GM19023 (cell line): ENCODE data around the gene TCF12.
"Not testable (repeated sequence)": the region's sequence is repeated elsewhere in the genome, so short reads cannot be mapped to it uniquely, and the experiment has no call there.

Source experiments
- ATAC-seq: cut with Tn5 transposase; IDR thresholded peaks from one replicate; pipeline ENCODE4 v1.9.1; 2021; ENCODE audit warnings: mild to moderate bottlenecking, moderate library complexity; ENCODE audit not compliant: unreplicated experiment

TCF12 gene

DNA sequence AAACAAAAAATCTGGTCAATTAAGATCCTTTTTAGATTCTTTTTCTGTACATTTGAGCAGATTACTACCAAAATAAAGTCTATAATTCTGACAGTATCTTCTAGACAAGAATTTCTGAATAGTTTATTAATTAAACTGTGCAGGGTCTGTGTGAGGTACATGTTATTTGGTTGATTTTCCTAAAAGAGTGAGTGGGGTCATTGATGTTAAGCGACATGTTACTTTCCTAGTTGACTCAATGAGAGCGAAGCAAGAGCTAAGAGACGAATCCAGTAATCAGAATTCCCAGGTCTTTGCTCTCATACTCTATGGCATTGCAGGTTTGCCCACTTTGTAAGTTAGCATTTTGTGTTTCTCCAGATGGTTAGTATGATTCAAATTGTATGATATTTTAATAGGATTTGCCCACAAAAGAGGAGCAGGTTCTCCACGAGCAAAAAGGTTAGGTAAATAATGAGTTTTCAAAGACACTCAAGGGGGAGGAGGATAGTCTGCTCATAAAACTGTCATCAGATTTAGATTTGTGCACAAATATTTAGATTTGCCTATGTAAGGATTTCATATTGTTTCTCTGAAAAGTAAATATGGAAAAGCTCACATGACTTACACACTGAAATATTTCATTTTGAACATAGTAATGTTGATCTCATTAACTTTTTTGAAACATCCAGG lies 240.7 kb downstream of the TCF12 start:
- no peak for ATAC-seq

DNA sequence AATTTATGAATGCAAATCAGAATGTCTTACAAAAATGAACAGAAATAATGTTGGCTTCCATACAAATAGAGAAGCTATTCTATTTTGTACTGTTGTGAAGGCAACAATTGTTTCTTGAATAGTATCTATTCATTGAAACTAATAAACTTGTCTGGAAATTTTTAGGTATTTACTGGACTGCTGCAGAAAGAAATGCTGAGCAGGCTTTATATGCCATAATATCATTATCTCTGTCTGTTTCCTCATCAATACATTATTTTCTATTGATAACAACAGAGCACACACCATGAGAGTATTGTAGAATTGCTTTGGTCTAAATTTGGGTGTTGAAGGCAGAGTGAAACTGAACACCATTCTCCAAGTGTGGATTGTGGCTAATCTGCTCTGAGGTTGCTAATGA lies 241.3 kb downstream of the TCF12 start:
- no peak for ATAC-seq

- ATAC-seq, result no peak
Measured at GRCh38 chr15:57160823-57161560, 242.5 kb downstream of the TCF12 start.

DNA sequence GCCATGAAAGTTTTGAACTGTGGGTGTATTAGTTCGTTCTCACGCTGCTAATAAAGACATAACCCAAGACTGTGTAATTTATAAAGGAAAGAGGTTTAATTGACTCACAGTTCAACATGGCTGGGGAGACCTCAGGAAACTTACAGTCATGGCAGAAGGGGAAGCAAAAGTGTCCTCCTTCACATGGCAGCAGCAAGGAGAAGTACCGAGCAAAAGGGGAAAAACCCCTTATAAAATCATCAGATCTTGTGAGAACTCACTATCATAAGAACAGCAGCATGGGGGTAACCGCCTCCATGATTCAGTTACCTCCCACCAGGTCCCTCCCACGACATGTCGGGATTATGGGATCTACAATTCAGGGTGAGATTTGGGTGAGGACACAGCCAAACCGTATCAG lies 245.8 kb downstream of the TCF12 start:
- not testable (repeated sequence) for ATAC-seq

GRCh38 chr15:57165992-57166391 lies 247.5 kb downstream of the TCF12 start:
- no peak for ATAC-seq

DNA sequence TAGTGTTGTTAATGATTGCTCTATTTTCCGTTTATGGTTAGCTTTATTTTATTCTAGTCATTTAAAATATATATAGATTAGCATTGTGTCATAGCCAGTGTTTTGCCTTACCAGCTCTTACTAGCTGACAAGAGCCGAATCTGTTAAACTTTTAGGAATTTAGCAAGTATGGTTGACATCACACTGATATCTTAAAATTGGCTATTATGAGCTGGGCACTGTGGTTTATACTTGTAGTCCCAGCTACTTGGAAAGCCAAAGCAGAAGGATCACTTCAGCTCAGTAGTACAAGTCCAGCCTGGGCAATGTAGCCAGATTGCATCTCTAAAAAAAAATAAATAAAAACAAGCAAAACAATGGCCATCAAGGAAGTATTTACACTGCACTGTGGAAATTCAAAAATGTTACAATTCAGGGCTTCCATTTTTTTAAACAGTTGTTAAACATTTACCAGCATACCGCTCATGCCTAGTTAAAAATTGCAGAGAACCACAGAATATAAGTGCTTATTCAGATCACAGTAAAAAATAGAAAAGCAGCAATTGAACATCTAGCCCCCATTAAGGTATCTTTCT lies 249.5 kb downstream of the TCF12 start:
- no peak for ATAC-seq

GRCh38 chr15:57169643-57170042 lies 251.2 kb downstream of the TCF12 start:
- ATAC-seq, result no peak

DNA sequence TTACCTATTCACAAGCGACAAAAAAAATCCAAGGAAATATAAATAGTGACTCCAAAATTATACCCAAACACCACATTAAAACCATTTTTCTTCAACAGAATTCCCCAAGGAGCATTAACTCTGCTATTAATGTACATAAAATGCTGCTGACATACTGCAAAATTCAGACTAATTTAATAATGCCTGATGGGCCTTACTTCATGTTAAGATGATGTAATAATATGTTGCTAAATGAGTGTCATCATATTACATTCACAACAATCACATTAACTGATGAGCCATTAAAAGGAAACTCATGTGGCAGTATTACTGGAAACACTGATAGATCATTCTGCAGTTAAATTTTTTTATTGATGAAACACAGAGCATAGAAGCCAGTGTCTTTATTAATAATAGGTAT lies 253.0 kb downstream of the TCF12 start:
- no peak for ATAC-seq

DNA sequence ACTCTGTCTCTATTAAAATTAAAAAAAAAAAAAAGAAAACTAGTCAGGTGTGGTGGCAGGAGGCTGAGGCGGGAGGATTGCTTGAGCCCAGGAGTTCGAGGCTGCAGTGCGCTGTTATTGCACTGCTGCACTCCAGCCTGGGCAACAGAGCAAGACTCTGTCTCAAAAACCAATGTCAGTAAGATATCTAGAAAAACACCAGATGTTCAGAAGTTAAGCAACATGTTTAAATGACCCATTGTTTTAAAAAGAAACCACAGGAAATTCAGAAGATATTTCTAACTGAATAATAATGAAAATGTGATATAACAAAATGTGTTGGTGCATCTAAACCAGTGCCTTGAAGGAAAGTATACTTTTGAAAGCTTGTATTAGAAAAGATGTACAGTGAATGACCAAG lies 254.5 kb downstream of the TCF12 start:
- no peak for ATAC-seq

DNA sequence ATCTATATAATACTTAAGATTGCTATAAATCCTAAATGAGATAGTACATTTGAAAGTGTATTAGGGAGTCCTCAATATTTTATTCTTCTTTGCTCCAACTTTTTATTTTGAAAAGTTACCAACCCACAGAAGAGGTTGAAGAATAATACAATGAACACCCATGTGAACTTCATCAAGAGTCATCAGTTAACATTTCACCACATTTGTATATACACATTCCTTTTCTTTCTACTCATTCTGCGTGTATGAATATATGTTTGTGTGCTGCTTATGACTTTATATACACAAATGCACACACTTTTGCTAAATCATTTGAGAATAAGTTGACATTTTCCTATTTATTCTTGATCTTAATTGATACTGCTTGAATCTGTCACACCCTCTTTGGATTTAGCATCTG lies 264.6 kb downstream of the TCF12 start:
- no peak for ATAC-seq

- no peak for ATAC-seq
Measured at GRCh38 chr15:57183614-57184344, 265.3 kb downstream of the TCF12 start.

DNA sequence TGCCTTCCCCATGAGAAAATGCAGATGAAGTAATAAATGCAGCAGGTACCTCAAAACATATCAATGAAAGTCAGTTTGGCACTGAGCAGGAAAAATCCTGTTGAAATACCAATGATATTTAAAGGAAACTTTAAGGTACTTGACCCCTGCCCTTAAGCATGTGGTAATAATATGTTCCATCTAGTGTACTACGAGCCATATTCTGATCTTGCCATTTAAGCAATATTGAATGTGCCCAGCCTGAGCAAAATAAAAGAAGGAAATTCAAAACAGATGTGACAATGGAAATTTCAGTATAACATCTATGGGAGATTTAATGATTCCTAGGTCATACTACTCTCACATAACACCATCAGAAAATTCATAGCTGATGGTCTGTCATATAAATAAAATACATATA lies 266.1 kb downstream of the TCF12 start:
- no peak for ATAC-seq

- ATAC-seq, result no peak
Measured at GRCh38 chr15:57185507-57186074, 267.1 kb downstream of the TCF12 start.

- no peak for ATAC-seq
Measured at GRCh38 chr15:57189466-57189865, 271.0 kb downstream of the TCF12 start.

DNA sequence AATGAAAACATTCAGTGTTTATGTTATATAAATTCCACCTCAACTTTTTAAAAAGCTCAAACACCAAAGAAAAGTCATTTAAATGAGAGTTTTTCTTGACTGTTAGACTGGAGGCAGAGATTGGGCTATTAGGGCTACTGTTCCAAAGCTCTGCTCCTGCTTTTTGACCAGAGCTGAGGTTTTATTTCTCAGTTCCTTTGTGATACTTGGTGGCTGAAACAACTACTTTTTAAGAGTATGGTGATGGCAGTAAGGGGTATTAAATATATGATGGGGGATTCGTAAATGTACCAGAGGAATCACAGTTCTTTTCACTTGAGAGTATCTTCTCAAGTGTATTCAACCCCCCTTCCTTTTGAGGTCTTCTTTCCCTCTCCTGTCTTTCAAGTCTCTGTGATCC lies 271.8 kb downstream of the TCF12 start:
- no peak for ATAC-seq

DNA sequence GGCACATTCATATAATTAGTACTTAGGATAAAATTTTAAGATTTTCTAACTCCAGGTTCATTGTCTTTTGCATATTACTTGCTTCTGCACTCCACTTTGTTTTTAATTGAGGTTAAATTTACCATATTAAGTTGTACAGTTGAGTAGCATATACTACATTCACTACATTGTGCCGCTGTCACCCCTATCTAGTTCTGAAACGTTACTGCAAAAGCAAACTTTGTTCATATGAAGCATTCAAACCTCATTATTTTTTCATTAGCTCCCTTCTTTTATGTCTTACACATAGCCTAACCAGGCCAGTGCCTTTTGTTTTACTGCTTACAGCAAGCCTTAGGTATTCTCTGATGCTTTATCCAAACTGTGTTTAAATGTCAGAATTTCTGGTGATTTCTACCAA lies 274.7 kb downstream of the TCF12 start:
- no peak for ATAC-seq

- ATAC-seq, result no peak
Measured at GRCh38 chr15:57195326-57195725, 276.9 kb downstream of the TCF12 start.

- ATAC-seq, result no peak
Measured at GRCh38 chr15:57196865-57197264, 278.4 kb downstream of the TCF12 start.

- ATAC-seq, result no peak
Measured at GRCh38 chr15:57198131-57198530, 279.7 kb downstream of the TCF12 start.

DNA sequence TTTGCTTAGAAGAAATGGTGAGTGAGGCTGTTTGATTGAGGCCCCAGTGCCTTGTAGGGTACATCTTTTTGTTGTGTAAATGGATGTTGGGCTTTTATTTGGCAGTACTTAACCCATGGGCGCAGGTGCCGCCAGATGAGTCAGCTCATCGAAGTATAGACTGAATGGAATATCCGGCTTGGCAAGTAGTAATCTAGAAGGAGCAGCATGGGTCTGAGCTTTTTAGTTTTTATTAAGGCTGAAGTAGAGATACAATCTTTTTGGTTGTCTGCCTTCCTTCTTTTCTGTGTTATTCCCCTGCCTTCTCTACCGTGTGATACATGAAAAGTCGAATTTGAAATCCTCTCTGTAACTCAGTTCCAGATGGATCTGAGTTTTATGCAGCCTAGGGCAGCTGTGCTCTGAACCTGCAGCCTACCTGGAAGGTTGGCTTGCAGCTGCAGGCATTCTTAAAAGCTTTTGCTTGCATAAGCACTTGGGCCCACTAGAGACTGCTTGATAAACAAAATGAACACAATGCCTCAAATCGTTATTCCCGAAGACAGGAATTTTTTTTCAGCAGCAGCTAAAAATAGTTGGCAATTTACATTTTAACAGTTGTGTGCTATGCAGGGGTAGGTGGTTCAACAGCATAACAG lies 280.3 kb downstream of the TCF12 start:
- no peak for ATAC-seq

GRCh38 chr15:57201578-57201977 lies 283.1 kb downstream of the TCF12 start:
- no peak for ATAC-seq
